Keratinocyte (primary cell): ENCODE results near the gene MFSD6.

ENCODE experiments used
- CTCF ChIP-seq, 3 experiments: IDR thresholded peaks in 1 of 3; conservative IDR thresholded peaks in 1 of 3; optimal IDR thresholded peaks in 1 of 3; 2 replicates in 2 of 3; 3 replicates in 1 of 3; pipeline versions ENCODE3 to v1.5.1; 2011; ENCODE audit warnings: low read length in 3 of 3, mild to moderate bottlenecking in 3 of 3, moderate library complexity in 2 of 3, control low read depth in 1 of 3, inconsistent platforms in 1 of 3; ENCODE audit not compliant: insufficient read depth in 2 of 3; ENCODE audit errors: extremely low read depth in 1 of 3
- EZH2 ChIP-seq: IDR thresholded peaks from one replicate; pipeline ENCODE4 v1.6.1; 2012; ENCODE audit warnings: inconsistent platforms, mild to moderate bottlenecking, low read length, moderate library complexity

- TF ChIP-seq CTCF (optimal IDR thresholded peaks at IDR 0.05 in 1 of 3, IDR thresholded peaks at IDR 0.05 in 1 of 3, conservative IDR thresholded peaks at IDR 0.05 in 1 of 3; ENCODE audit: extremely low read depth in 1 of 3, insufficient read depth in 2 of 3, low read length in 3 of 3) (no peak), EZH2 (no peak)
These were observed 49.1 kb downstream of the MFSD6 start for GRCh38 chr2:190457256-190457655.
